Upper lobe of left lung (tissue), 4 donors: Measurements from ENCODE around the gene RAB44.

ENCODE experiments used
- EP300 ChIP-seq, 4 donors: sonication (generic); formaldehyde crosslinking; IDR thresholded peaks; one replicate each; pipeline ENCODE4 v1.5.1; 2017; ENCODE audit warnings: antibody characterized with exemption in 4 of 4, control low read depth in 2 of 4
- POLR2A ChIP-seq, 4 donors: fragments of 450-650 bp; IDR thresholded peaks; one replicate each; pipeline ENCODE4 v1.5.1; 2016 to 2017; ENCODE audit warnings: antibody characterized with exemption in 4 of 4, mild to moderate bottlenecking in 2 of 4
- POLR2AphosphoS5 ChIP-seq, 2 donors: sonication (generic); formaldehyde crosslinking; IDR thresholded peaks; one replicate each; pipeline ENCODE4 v1.5.1; 2017; ENCODE audit warnings: antibody characterized with exemption in 2 of 2
- TF ChIP-seq, protein P1 (sequence below), 6 experiments: fragments of 450-650 bp in 4 of 6; fragments of 200-600 bp in 2 of 6; sonication (generic) in 2 of 6; IDR thresholded peaks; one replicate each; pipeline ENCODE4 v1.5.1; 2016 to 2019; ENCODE audit warnings: antibody characterized with exemption in 6 of 6

DNA sequence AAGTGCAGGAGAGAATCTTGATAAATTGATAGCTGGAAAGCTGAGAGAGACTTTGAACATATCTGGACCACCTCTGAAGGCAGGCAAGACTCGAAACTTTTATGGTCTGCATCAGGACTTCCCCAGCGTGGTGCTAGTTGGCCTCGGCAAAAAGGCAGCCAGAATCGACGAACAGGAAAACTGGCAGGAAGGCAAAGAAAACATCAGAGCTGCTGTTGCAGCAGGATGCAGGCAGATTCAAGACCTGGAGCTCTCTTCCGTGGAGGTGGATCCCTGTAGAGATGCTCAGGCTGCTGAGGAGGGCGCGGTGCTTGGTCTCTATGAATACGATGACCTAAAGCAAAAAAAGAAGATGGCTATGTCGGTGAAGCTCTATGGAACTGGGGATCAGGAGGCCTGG is 23.7 kb upstream of the RAB44 start:
- TF ChIP-seq, protein P1, sequence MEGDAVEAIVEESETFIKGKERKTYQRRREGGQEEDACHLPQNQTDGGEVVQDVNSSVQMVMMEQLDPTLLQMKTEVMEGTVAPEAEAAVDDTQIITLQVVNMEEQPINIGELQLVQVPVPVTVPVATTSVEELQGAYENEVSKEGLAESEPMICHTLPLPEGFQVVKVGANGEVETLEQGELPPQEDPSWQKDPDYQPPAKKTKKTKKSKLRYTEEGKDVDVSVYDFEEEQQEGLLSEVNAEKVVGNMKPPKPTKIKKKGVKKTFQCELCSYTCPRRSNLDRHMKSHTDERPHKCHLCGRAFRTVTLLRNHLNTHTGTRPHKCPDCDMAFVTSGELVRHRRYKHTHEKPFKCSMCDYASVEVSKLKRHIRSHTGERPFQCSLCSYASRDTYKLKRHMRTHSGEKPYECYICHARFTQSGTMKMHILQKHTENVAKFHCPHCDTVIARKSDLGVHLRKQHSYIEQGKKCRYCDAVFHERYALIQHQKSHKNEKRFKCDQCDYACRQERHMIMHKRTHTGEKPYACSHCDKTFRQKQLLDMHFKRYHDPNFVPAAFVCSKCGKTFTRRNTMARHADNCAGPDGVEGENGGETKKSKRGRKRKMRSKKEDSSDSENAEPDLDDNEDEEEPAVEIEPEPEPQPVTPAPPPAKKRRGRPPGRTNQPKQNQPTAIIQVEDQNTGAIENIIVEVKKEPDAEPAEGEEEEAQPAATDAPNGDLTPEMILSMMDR (IDR thresholded peaks at IDR 0.05) = no peak
- TF ChIP-seq POLR2A (IDR thresholded peaks at IDR 0.05) = no peak
- TF ChIP-seq POLR2AphosphoS5 (IDR thresholded peaks at IDR 0.05) = no peak
- TF ChIP-seq EP300 (IDR thresholded peaks at IDR 0.05) = no peak
